Suprapubic skin (tissue), 4 donors: ENCODE measurements around the gene DYNC1I2. TPM values are rescaled to one million over a fixed set of nuclear protein-coding genes. Genes with fewer than 3 reads are reported as not detected.
A peak's percentile ranks its signal among the peaks of the same experiment; 100 is the strongest.

ENCODE experiments used
- DNase-seq, 2 donors: peaks; one replicate each; pipeline ENCODE4 v3.0.0-alpha.2; 2019; ENCODE audit warnings: low spot score in 2 of 2
- H3K27ac ChIP-seq: fragments of 200-600 bp; sonication (generic); one replicate; pipeline ENCODE4 v1.5.1; 2019
- H3K27me3 ChIP-seq: fragments of 200-600 bp; sonication (generic); one replicate; pipeline ENCODE4 v1.5.1; 2019
- H3K36me3 ChIP-seq: fragments of 200-600 bp; sonication (generic); one replicate; pipeline ENCODE4 v1.5.1; 2019
- H3K4me1 ChIP-seq: fragments of 200-600 bp; sonication (generic); one replicate; pipeline ENCODE4 v1.5.1; 2019
- H3K4me3 ChIP-seq: fragments of 200-600 bp; sonication (generic); one replicate; pipeline ENCODE4 v1.5.1; 2019; ENCODE audit warnings: mild to moderate bottlenecking
- H3K9me3 ChIP-seq: fragments of 200-600 bp; sonication (generic); one replicate; pipeline ENCODE4 v1.5.1; 2019
- CTCF ChIP-seq, 2 donors: fragments of 200-600 bp in 1 of 2; fragments of 450-650 bp in 1 of 2; sonication (generic) in 1 of 2; IDR thresholded peaks; one replicate each; pipeline ENCODE4 v1.5.1; 2016 to 2019; ENCODE audit warnings: antibody characterized with exemption in 2 of 2, mild to moderate bottlenecking in 1 of 2, moderate library complexity in 1 of 2
- EP300 ChIP-seq: sonication (generic); formaldehyde crosslinking; IDR thresholded peaks from one replicate; pipeline ENCODE4 v1.6.1; 2017; ENCODE audit warnings: antibody characterized with exemption
- POLR2A ChIP-seq, 2 donors: fragments of 450-650 bp; IDR thresholded peaks; one replicate each; pipeline ENCODE4 v1.6.1; 2017; ENCODE audit warnings: antibody characterized with exemption in 2 of 2, mild to moderate bottlenecking in 2 of 2, moderate library complexity in 2 of 2
- POLR2AphosphoS5 ChIP-seq, 3 donors: sonication (generic); formaldehyde crosslinking; IDR thresholded peaks; one replicate each; pipeline ENCODE4 v1.6.1; 2017; ENCODE audit warnings: antibody characterized with exemption in 3 of 3
- WGBS: methylation state at CpG from one replicate; pipeline ENCODE4 v1.1.5; 2018; 5-methylcytosine and 5-hydroxymethylcytosine counted together
- total RNA-seq, 4 donors: library from RNA; depleted of rRNA; stranded (reverse); fragments of >200 nt; gene quantifications; one replicate each; pipeline ENCODE4 v1.1.0, GENCODE V29; 2016

Gene DYNC1I2
- total RNA-seq, 4 donors from 2014 or later = 65.0 to 78.7 (median 67.9) TPM

GRCh38 chr2:171675810-171676345 lies 11.4 kb upstream of the DYNC1I2 start:
- Histone ChIP-seq H3K4me3 (no peak overlapping the region), H3K4me1 (no peaks in the 10 kb centered on the region), H3K27ac (no peak overlapping the region), H3K27me3 (peaks cover 3% of the 10 kb centered on the region), H3K9me3 (no peaks in the 10 kb centered on the region), H3K36me3 (no peaks in the 10 kb centered on the region)
- TF ChIP-seq EP300 (no peak), CTCF (IDR thresholded peaks at IDR 0.05) (no peak), POLR2A (IDR thresholded peaks at IDR 0.05) (no peak), POLR2AphosphoS5 (IDR thresholded peaks at IDR 0.05) (no peak)
- no peak for DNase-seq
- 75% methylated on average over 7 of the region's 7 CpGs for WGBS

- no peak overlapping the region for H3K27ac ChIP-seq
- 97% methylated on average over 1 of the region's 1 CpG for WGBS
- no peaks in the 10 kb centered on the region for H3K9me3 ChIP-seq
- H3K36me3 ChIP-seq = no peaks in the 10 kb centered on the region
- no peak for DNase-seq
- no peaks in the 10 kb centered on the region for H3K4me1 ChIP-seq
- no peaks in the 10 kb centered on the region for H3K27me3 ChIP-seq
- TF ChIP-seq POLR2A (IDR thresholded peaks at IDR 0.05) (no peak), POLR2AphosphoS5 (IDR thresholded peaks at IDR 0.05) (no peak), CTCF (IDR thresholded peaks at IDR 0.05) (no peak), EP300 (no peak)
- no peak overlapping the region for H3K4me3 ChIP-seq
Measured at GRCh38 chr2:171678619-171679018, 8.7 kb upstream of the DYNC1I2 start.

GRCh38 chr2:171688129-171688465 lies 828 bp downstream of the DYNC1I2 start:
- no peak for DNase-seq
- no peaks in the 10 kb centered on the region for H3K9me3 ChIP-seq
- 2% methylated on average over 10 of the region's 10 CpGs for WGBS
- peaks cover 5% of the 10 kb centered on the region for H3K36me3 ChIP-seq
- H3K27ac ChIP-seq = peak overlapping the region; percentile 91
- peak overlapping the region; percentile 69 for H3K4me3 ChIP-seq
- TF ChIP-seq EP300 = no peak
- no peak for TF ChIP-seq CTCF (IDR thresholded peaks at IDR 0.05)
- no peak for TF ChIP-seq POLR2AphosphoS5 (IDR thresholded peaks at IDR 0.05)
- no peak for TF ChIP-seq POLR2A (IDR thresholded peaks at IDR 0.05)
- no peaks in the 10 kb centered on the region for H3K27me3 ChIP-seq
- H3K4me1 ChIP-seq = peaks cover 19% of the 10 kb centered on the region

GRCh38 chr2:171692331-171692730 lies 5.1 kb downstream of the DYNC1I2 start:
- Histone ChIP-seq H3K27ac (no peak overlapping the region), H3K4me1 (peaks cover 19% of the 10 kb centered on the region), H3K4me3 (no peak overlapping the region), H3K27me3 (no peaks in the 10 kb centered on the region), H3K36me3 (peaks cover 22% of the 10 kb centered on the region), H3K9me3 (no peaks in the 10 kb centered on the region)
- DNase-seq = no peak
- TF ChIP-seq EP300 (no peak), POLR2A (IDR thresholded peaks at IDR 0.05) (no peak), POLR2AphosphoS5 (IDR thresholded peaks at IDR 0.05) (no peak), CTCF (IDR thresholded peaks at IDR 0.05) (no peak)
- WGBS = 81% methylated on average over 1 of the region's 1 CpG

- Histone ChIP-seq H3K9me3 (no peaks in the 10 kb centered on the region), H3K4me1 (peaks cover 14% of the 10 kb centered on the region), H3K27me3 (no peaks in the 10 kb centered on the region), H3K36me3 (peaks cover 8% of the 10 kb centered on the region), H3K4me3 (no peak overlapping the region), H3K27ac (no peak overlapping the region)
- TF ChIP-seq POLR2AphosphoS5 (IDR thresholded peaks at IDR 0.05) (no peak), POLR2A (IDR thresholded peaks at IDR 0.05) (no peak)
- WGBS = 85% methylated on average over 7 of the region's 7 CpGs
- DNase-seq = no peak
Measured at GRCh38 chr2:171702781-171703556, 15.7 kb downstream of the DYNC1I2 start.
